Measurements from ENCODE around the gene DSTYK.

The DSTYK gene

DNA sequence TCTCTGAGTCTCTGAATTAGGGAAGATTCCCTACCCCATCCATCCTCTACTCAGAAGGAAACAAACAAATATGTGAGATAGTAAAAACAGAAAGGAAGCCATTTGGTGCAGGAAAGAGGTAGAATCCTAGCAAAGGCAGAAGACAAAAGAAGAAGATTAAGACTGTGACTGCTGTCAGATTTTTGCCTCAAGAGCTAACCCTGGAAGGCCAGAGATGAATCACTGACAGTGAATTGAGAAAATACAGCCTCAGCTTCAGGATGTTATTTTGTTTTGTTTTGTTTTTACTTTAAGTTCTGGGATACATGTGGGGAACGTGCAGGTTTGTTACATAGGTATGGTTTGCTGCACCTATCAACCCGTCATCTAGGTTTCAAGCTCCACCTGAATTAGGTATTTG is 31.7 kb downstream of the DSTYK start:
- H3K36me3 ChIP-seq (ENCODE audit: control insufficient read depth in 2 of 2, insufficient read depth in 1 of 2, low read length in 2 of 2) = peaks cover 6 to 11% of the 10 kb centered on the region in 2 experiments; a peak in 2 of 3 replicates
- H3K9me3 ChIP-seq (ENCODE audit: control insufficient read depth, insufficient read depth, low read depth, low read length) = no peaks in the 10 kb centered on the region
- POLR2A ChIA-PET = interaction anchor here (0.6 to 1.3 kb wide), 3 partner anchors 19 to 1370 kb away, joined by 3 to 10 read pairs (median 4); no protein-coding TSS in a partner anchor
- no peak overlapping the region for H3K27ac ChIP-seq (ENCODE audit: extremely low read depth, low read depth, low read length)
- H3K4me3 ChIP-seq (ENCODE audit: low read depth, low read length) = no peak overlapping the region
- CTCF ChIA-PET = interaction anchor here (1.0 kb wide), 1 partner anchor 118 kb away, joined by 4 read pairs; no protein-coding TSS in a partner anchor
- TF ChIP-seq, protein P1, sequence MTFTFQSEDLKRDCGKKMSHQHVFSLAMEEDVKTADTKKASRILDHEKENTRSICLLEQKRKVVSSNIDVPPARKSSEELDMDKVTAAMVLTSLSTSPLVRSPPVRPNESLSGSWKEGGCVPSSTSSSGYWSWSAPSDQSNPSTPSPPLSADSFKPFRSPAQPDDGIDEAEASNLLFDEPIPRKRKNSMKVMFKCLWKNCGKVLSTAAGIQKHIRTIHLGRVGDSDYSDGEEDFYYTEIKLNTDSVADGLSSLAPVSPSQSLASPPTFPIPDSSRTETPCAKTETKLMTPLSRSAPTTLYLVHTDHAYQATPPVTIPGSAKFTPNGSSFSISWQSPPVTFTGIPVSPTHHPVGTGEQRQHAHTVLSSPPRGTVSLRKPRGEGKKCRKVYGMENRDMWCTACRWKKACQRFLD (tag by site-specific recombination; IDR thresholded peaks at IDR 0.05) = no peak
- no peak for TF ChIP-seq ZNF112 (tag by site-specific recombination; IDR thresholded peaks at IDR 0.05)
- TF ChIP-seq ZNF202 (tag by site-specific recombination; IDR thresholded peaks at IDR 0.05; ENCODE audit: borderline replicate concordance) = no peak
- TF ChIP-seq ZNF394 (tag by site-specific recombination; IDR thresholded peaks at IDR 0.05; ENCODE audit: borderline replicate concordance) = no peak
- no peak for TF ChIP-seq YY2 (tag by site-specific recombination; IDR thresholded peaks at IDR 0.05)
- no peak for TF ChIP-seq SETDB1 (IDR thresholded peaks at IDR 0.05; ENCODE audit: insufficient read length, low read length)
- no peak for TF ChIP-seq OSR2 (tag by site-specific recombination; IDR thresholded peaks at IDR 0.05)
- no peak for TF ChIP-seq ZNF174 (tag by site-specific recombination; IDR thresholded peaks at IDR 0.05)
- TF ChIP-seq ZNF501 (tag by site-specific recombination; IDR thresholded peaks at IDR 0.05) = no peak
- no peak for TF ChIP-seq ZNF596 (tag by site-specific recombination; IDR thresholded peaks at IDR 0.05)
- TF ChIP-seq ZNF362 (tag by site-specific recombination; IDR thresholded peaks at IDR 0.05) = no peak
- no peak for TF ChIP-seq ZNF660 (tag by site-specific recombination; IDR thresholded peaks at IDR 0.05)
- no peak for TF ChIP-seq ZNF24 (tag by site-specific recombination; IDR thresholded peaks at IDR 0.05)
- TF ChIP-seq ZNF140 (tag by site-specific recombination; IDR thresholded peaks at IDR 0.05) = no peak
- TF ChIP-seq ZBTB10 (tag by site-specific recombination; IDR thresholded peaks at IDR 0.05) = no peak
- TF ChIP-seq, protein P2, sequence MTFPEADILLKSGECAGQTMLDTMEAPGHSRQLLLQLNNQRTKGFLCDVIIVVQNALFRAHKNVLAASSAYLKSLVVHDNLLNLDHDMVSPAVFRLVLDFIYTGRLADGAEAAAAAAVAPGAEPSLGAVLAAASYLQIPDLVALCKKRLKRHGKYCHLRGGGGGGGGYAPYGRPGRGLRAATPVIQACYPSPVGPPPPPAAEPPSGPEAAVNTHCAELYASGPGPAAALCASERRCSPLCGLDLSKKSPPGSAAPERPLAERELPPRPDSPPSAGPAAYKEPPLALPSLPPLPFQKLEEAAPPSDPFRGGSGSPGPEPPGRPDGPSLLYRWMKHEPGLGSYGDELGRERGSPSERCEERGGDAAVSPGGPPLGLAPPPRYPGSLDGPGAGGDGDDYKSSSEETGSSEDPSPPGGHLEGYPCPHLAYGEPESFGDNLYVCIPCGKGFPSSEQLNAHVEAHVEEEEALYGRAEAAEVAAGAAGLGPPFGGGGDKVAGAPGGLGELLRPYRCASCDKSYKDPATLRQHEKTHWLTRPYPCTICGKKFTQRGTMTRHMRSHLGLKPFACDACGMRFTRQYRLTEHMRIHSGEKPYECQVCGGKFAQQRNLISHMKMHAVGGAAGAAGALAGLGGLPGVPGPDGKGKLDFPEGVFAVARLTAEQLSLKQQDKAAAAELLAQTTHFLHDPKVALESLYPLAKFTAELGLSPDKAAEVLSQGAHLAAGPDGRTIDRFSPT (tag by site-specific recombination; IDR thresholded peaks at IDR 0.05) = no peak
- TF ChIP-seq KLF1 (tag by site-specific recombination; IDR thresholded peaks at IDR 0.05) = no peak
- H3K4me1 ChIP-seq (ENCODE audit: control insufficient read depth, insufficient read depth, low read length) = no peaks in the 10 kb centered on the region

DNA sequence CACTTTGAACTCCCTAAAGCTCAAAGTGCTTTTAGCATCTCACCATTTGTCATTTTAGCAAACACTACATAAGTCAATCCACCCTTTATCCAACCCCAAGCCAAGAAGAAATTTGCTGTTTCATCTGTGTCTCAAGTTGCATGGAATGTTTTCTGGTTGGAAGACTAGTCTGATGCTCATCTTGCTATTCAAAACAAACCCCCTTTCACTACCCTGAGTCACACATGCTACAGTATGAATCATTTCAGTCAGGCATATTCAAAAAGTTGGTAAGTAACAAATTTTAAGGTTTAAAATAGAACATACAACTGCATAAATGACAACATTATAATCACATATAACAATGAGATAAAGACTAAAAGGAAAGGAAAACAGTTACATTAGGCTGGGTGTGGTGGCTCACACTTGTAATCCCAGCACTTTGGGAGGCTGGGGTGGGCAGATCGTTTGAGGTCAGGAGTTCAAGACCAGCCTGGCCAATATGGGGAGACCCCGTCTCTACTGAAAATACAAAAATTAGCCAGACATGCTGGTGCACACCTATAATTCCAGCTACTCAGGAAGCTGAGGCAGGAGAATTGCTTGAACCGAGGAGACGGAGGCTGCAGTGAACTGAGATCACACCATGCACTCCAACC is 38.7 kb downstream of the DSTYK start:
- CTCF ChIA-PET = interaction anchor here (0.7 to 0.8 kb wide), 2 partner anchors 50 to 84 kb away, joined by 3 to 6 read pairs; no protein-coding TSS in a partner anchor
- no peaks in the 10 kb centered on the region for H3K9me3 ChIP-seq (ENCODE audit: control insufficient read depth, insufficient read depth, low read depth, low read length)
- no peak overlapping the region for H3K4me3 ChIP-seq (ENCODE audit: low read depth, low read length)
- POLR2A ChIA-PET = no interaction called here
- peaks cover 6 to 18% of the 10 kb centered on the region in 2 experiments; a peak in 2 of 3 replicates for H3K36me3 ChIP-seq (ENCODE audit: control insufficient read depth in 2 of 2, insufficient read depth in 1 of 2, low read length in 2 of 2)
- no peaks in the 10 kb centered on the region for H3K4me1 ChIP-seq (ENCODE audit: control insufficient read depth, insufficient read depth, low read length)
- TF ChIP-seq PRDM1 (tag by site-specific recombination; IDR thresholded peaks at IDR 0.05) = 0 out of 2 replicates have a peak, but pooled peaks have one; percentile 58
- no peak for TF ChIP-seq ZNF621 (tag by site-specific recombination; IDR thresholded peaks at IDR 0.05)
- no peak for TF ChIP-seq ZNF664 (tag by site-specific recombination; IDR thresholded peaks at IDR 0.05)
- peak; percentile 47; the same call in 1 of the 2 replicates for TF ChIP-seq FEZF1 (tag by site-specific recombination; IDR thresholded peaks at IDR 0.05)
- TF ChIP-seq ZNF366 (tag by site-specific recombination; conservative IDR thresholded peaks at IDR 0.05) = no peak
- no peak for TF ChIP-seq GLIS1 (tag by site-specific recombination; IDR thresholded peaks at IDR 0.05)
- no peak for TF ChIP-seq ZSCAN4 (tag by site-specific recombination; IDR thresholded peaks at IDR 0.05)
- no peak overlapping the region for H3K27ac ChIP-seq (ENCODE audit: extremely low read depth, low read depth, low read length)

All from HEK293 (cell line).